T-helper 2 cell treated with Interferon-gamma antibody and Interleukin-4, amounts not matched to agents 100 ng/mL and 5 ng/mL, for 36 hours (primary cell): ENCODE measurements around the gene CTDNEP1. TPM values are rescaled to one million over a fixed set of nuclear protein-coding genes. Genes with fewer than 3 reads are reported as not detected.

Experiments used
- intact Hi-C: fragments of 100-400 bp; cut with micrococcal nuclease; formaldehyde crosslinking; loops from one replicate; pipeline ENCODE4 v1.15.1; 2023
- total RNA-seq: library from RNA; stranded (reverse); gene quantifications from 2 replicates; pipeline ENCODE4 v1.2.3, GENCODE V29; 2022

The CTDNEP1 gene
- total RNA-seq, 1 donor from 2014 or later = 170 TPM

GRCh38 chr17:7233701-7234082 lies 17.8 kb downstream of the CTDNEP1 start:
- intact Hi-C loops = loop anchor here (1.0 to 10.0 kb wide), 3 partner anchors 19 to 921 kb away; partner anchors contain the start of genes CYB5D1, NAA38, PER1 and TMEM88

GRCh38 chr17:7232114-7232513 lies 19.4 kb downstream of the CTDNEP1 start:
- intact Hi-C loops = loop anchor here (10.0 kb wide), 2 partner anchors 623 to 923 kb away; partner anchors contain the start of genes CYB5D1, NAA38, PER1 and TMEM88

DNA sequence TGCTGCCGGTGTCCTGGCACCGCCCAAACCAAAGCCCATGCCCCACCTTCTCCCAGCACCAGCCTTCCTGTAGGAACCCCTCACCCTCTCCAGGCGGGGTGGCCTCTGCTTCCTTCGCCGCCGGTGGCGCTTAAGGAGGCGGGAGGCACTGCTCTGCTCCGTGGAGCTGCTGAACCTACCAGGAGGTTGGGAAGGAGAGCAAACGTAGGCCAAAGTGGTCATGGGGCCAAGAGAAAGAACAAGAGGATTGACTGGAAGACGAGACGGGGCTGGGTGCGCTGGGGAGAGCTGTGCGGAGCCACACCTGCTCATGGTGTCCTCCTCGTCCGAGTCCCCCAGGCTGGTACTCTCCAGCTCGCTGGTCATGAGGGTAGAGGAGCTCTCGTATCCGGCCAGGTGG lies 22.0 kb downstream of the CTDNEP1 start:
- intact Hi-C loops = no loop called here

DNA sequence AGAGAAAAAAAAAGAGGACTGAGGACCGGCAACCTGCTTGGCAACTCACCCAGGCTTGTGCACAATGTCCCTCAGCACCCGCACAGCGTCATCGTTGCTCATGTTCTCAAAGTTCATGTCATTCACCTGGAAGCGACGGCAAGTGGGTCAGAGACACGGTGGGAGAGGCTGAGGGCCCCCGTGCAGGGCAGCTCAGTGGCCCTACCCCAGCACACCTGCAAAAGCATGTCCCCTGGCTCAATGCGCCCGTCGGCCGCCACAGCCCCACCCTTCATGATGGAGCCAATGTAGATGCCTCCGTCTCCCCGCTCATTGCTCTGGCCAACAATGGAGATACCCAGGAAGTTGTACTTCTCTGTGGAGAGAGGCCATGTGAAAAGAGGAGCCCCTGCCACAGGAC lies 22.6 kb downstream of the CTDNEP1 start:
- intact Hi-C loops = no loop called here

GRCh38 chr17:7226721-7227710 lies 24.5 kb downstream of the CTDNEP1 start:
- intact Hi-C loops = no loop called here

GRCh38 chr17:7225711-7226331 lies 25.7 kb downstream of the CTDNEP1 start:
- intact Hi-C loops = no loop called here

DNA sequence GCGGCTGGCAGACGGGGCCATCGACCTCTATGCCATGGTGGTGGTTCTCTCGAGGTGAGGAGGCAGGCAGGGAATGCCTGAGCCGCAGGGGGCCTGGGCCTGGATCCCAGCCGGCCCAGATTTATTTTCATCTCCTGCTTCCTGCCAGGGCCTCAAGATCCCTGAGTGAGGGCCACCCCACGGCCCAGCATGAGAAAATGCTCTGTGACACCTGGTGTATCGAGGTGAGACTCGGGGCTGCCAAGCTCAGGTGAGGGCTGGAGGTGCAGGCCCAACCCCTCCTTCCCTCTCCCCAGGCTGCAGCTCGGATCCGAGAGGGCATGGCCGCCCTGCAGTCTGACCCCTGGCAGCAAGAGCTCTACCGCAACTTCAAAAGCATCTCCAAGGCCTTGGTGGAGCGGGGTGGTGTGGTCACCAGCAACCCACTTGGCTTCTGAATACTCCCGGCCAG lies 26.8 kb downstream of the CTDNEP1 start:
- intact Hi-C loops = no loop called here

- intact Hi-C loops = no loop called here
Observed at GRCh38 chr17:7224110-7224509, 27.4 kb downstream of the CTDNEP1 start.

- intact Hi-C loops = no loop called here
Observed at GRCh38 chr17:7223375-7223774, 28.2 kb downstream of the CTDNEP1 start.

- intact Hi-C loops = no loop called here
Observed at GRCh38 chr17:7222972-7223292, 28.6 kb downstream of the CTDNEP1 start.

GRCh38 chr17:7222093-7222971 lies 29.2 kb downstream of the CTDNEP1 start:
- intact Hi-C loops = no loop called here

- intact Hi-C loops = loop anchor here (1.0 kb wide), 1 partner anchor 75 kb away; no protein-coding TSS in a partner anchor
Observed at GRCh38 chr17:7221278-7222092, 30.0 kb downstream of the CTDNEP1 start.

DNA sequence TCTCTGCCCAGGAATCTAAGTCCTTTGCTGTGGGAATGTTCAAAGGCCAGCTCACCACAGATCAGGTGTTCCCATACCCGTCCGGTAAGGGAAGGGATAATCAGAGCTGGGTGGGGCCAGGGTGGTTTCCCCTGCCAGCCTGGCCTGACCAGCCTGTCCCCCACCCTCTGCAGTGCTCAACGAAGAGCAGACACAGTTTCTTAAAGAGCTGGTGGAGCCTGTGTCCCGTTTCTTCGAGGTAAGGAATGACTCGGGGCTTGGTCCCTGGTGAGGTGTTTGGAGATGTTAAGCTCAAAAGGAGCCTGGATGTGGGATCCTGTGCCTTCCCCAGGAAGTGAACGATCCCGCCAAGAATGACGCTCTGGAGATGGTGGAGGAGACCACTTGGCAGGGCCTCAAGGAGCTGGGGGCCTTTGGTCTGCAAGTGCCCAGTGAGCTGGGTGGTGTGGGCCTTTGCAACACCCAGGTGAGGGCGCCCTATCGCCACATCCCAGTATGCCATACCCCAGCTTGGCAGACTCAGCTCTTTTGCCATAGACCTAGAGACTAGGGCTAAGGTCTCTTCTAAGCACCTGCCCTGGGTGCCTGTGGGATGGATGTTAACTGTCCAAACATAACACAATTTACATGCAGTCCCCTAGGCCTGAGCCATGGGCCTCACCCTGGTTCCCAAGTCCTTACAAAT lies 30.8 kb downstream of the CTDNEP1 start:
- intact Hi-C loops = loop anchor here (1.0 kb wide), 1 partner anchor 76 kb away; no protein-coding TSS in a partner anchor

- intact Hi-C loops = no loop called here
Observed at GRCh38 chr17:7219812-7220592, 31.5 kb downstream of the CTDNEP1 start, which contains the start of the genes ACADVL and DLG4. Gene ACADVL, plus strand, starts transcription at chr17:7219938. Its CDS starts 47 bp downstream, at chr17:7219985. Gene DLG4, minus strand, starts transcription at chr17:7219836.

- intact Hi-C loops = no loop called here
Observed at GRCh38 chr17:7219229-7219811, 32.2 kb downstream of the CTDNEP1 start.

- intact Hi-C loops = no loop called here
Observed at GRCh38 chr17:7218758-7219157, 32.8 kb downstream of the CTDNEP1 start.

DNA sequence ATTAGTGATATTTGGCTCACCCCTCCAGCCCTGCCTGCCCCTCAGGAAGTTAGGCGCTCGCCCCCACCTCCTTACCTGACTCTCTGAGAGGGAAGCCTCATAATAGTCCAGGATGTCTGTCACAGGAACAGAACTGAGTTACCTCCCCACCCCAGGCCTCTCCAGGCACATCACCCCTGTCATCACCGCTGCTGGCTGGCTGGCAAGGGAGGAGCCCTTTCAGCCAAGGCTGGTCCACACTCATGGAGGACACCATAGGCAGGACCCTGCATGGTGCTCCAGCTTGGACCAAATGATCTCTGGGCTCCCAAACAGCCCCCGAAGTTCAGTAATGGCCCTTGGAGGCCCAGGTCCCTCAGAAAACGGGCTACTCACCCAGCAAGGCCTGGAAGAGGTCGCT lies 33.4 kb downstream of the CTDNEP1 start:
- intact Hi-C loops = no loop called here
